CD4-positive, alpha-beta T cell (primary cell): ENCODE measurements around the gene TEKT3. TPM values are rescaled to one million over a fixed set of nuclear protein-coding genes. Genes with fewer than 3 reads are reported as not detected.

Source experiments
- ATAC-seq: fragments of 200-7000 bp; cut with Tn5 transposase; one replicate; pipeline ENCODE4 v1.10.0; 2022; ENCODE audit warnings: mild to moderate bottlenecking; ENCODE audit not compliant: poor library complexity
- CTCF ChIA-PET: fragments of 350-600 bp; sonication (Branson Sonifier 250); formaldehyde crosslinking; loops from one replicate; lab custom pipeline; 2021; ENCODE audit warnings: antibody characterized with exemption, inconsistent platforms; lab: Charles Lee
- POLR2A ChIA-PET: fragments of 350-600 bp; sonication (Branson Sonifier 250); formaldehyde crosslinking; loops from one replicate; lab custom pipeline; 2021; ENCODE audit warnings: antibody characterized with exemption, inconsistent platforms; lab: Charles Lee
- DNase-seq, 14 experiments: peaks; one replicate each; pipeline ENCODE4 v3.0.0-alpha.2; 2013 to 2020; ENCODE audit warnings: mixed read lengths in 2 of 14
- H3K27ac ChIP-seq, 2 donors: one replicate each; pipeline versions ENCODE4 v1.5.1 to v1.7.0; 2013; ENCODE audit warnings: low read length in 2 of 2, low read depth in 1 of 2, mild to moderate bottlenecking in 1 of 2
- H3K27me3 ChIP-seq, 2 experiments: 1 replicate in 1 of 2; 2 replicates in 1 of 2; pipeline versions ENCODE4 v1.6.1 to v1.7.0; 2013; ENCODE audit warnings: low read length in 2 of 2, control low read depth in 1 of 2, mild to moderate bottlenecking in 1 of 2, moderate library complexity in 1 of 2; ENCODE audit not compliant: insufficient read depth in 2 of 2, control insufficient read depth in 1 of 2
- H3K36me3 ChIP-seq: one replicate; pipeline ENCODE4 v1.6.1; 2013; ENCODE audit warnings: low read length, control low read depth; ENCODE audit not compliant: insufficient read depth
- H3K4me1 ChIP-seq: one replicate; pipeline ENCODE4 v1.6.1; 2013; ENCODE audit warnings: low read length, control low read depth; ENCODE audit not compliant: insufficient read depth
- H3K4me3 ChIP-seq: one replicate; pipeline ENCODE4 v1.5.1; 2013; ENCODE audit warnings: mild to moderate bottlenecking, low read length, moderate library complexity
- H3K9me3 ChIP-seq, 2 experiments: 1 replicate in 1 of 2; 2 replicates in 1 of 2; pipeline versions ENCODE4 v1.6.1 to v1.7.0; 2013; ENCODE audit warnings: low read length in 2 of 2, mild to moderate bottlenecking in 2 of 2, control low read depth in 1 of 2, moderate library complexity in 1 of 2; ENCODE audit not compliant: control insufficient read depth in 1 of 2, insufficient read depth in 1 of 2
- H3K27ac Mint-ChIP-seq: one replicate; pipeline ENCODE4 v1.8.0; 2020; ENCODE audit warnings: mixed read lengths
- H3K27me3 Mint-ChIP-seq: one replicate; pipeline ENCODE4 v1.8.0; 2021; ENCODE audit warnings: mixed read lengths
- H3K36me3 Mint-ChIP-seq: one replicate; pipeline ENCODE4 v1.8.0; 2021; ENCODE audit warnings: low read depth, mixed read lengths
- H3K4me1 Mint-ChIP-seq: one replicate; pipeline ENCODE4 v1.8.0; 2021; ENCODE audit warnings: low read depth, mixed read lengths
- H3K4me3 Mint-ChIP-seq: one replicate; pipeline ENCODE4 v1.8.0; 2020; ENCODE audit warnings: mild to moderate bottlenecking, mixed read lengths
- H3K9me3 Mint-ChIP-seq: one replicate; pipeline ENCODE4 v1.8.0; 2020; ENCODE audit warnings: mixed read lengths
- intact Hi-C, 2 experiments: fragments of 100-400 bp; cut with DNase I in 1 of 2; cut with micrococcal nuclease in 1 of 2; formaldehyde crosslinking; loops; one replicate each; pipeline versions ENCODE4 v1.15.1 to v1.9.0; 2023 to 2025; cut with DNase I, micrococcal nuclease
- total RNA-seq, 174 experiments: library from RNA in 2 of 174; stranded (reverse) in 2 of 174; gene quantifications; one replicate each; pipeline ENCODE4 v1.2.3 and lab custom pipeline; 2021 to 2026
- TF ChIP-seq, protein P1 (sequence below): fragments of 200-600 bp; IDR thresholded peaks from one replicate; pipeline ENCODE4 v1.8.0; 2022; ENCODE audit warnings: antibody characterized with exemption, mild to moderate bottlenecking

Gene TEKT3
- total RNA-seq, 2 experiments from 2014 or later: not detected

DNA sequence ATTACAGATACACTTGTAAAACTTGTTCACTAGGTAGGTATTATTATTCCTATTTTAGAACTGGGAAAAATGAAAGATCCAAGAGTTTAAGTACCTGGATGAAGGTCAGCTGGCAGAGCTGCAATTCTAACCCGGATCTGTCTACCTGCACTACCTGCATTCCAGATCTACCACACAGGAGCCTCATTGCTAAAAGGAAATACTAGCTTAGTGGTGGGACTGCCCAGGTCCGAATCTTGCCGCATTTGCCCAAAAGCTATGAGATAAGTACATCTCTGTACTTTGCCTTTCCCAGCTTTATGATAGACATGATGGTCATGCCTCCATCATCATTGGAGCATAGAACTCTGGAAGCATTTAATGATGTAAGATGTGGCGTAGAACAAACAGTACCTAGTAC is 36.8 kb upstream of the TEKT3 start:
- H3K9me3 Mint-ChIP-seq: no peaks in the 10 kb centered on the region
- Histone ChIP-seq H3K4me3 (no peak overlapping the region), H3K27ac (no peak overlapping the region), H3K36me3 (no peaks in the 10 kb centered on the region), H3K4me1 (no peaks in the 10 kb centered on the region), H3K27me3 (peaks cover 2 to 3% of the 10 kb centered on the region in 2 experiments), H3K9me3 (no peaks in the 10 kb centered on the region)
- no peaks in the 10 kb centered on the region for H3K36me3 Mint-ChIP-seq
- ChIA-PET POLR2A (no interaction called here), CTCF (no interaction called here)
- ATAC-seq (no peak), DNase-seq (no peak)
- H3K4me1 Mint-ChIP-seq: no peaks in the 10 kb centered on the region
- peaks cover 42% of the 10 kb centered on the region for H3K27me3 Mint-ChIP-seq
- TF ChIP-seq, protein P1, sequence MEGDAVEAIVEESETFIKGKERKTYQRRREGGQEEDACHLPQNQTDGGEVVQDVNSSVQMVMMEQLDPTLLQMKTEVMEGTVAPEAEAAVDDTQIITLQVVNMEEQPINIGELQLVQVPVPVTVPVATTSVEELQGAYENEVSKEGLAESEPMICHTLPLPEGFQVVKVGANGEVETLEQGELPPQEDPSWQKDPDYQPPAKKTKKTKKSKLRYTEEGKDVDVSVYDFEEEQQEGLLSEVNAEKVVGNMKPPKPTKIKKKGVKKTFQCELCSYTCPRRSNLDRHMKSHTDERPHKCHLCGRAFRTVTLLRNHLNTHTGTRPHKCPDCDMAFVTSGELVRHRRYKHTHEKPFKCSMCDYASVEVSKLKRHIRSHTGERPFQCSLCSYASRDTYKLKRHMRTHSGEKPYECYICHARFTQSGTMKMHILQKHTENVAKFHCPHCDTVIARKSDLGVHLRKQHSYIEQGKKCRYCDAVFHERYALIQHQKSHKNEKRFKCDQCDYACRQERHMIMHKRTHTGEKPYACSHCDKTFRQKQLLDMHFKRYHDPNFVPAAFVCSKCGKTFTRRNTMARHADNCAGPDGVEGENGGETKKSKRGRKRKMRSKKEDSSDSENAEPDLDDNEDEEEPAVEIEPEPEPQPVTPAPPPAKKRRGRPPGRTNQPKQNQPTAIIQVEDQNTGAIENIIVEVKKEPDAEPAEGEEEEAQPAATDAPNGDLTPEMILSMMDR: no peak
- intact Hi-C loops: no loop called here
- H3K27ac Mint-ChIP-seq: no peak overlapping the region
- no peak overlapping the region for H3K4me3 Mint-ChIP-seq

DNA sequence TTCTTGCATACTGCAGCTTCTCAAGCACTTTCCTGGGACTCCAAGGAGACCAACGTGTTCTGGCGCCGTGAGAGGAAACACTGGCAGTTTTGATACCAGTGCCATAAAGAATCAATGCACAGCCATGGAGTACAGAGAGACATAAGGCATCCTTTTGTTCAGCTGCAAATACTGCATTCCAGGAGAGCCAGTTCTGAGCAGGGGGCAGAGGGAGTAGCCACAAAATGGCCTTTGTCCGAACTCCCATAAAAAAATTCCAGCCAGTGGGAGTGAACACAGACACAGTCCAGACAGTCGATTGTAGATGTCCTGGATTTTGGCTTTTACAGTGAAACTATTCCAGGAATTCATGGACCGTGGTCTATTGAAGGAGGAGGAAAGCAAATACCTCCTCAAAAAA is 36.2 kb upstream of the TEKT3 start:
- Mint-ChIP-seq H3K9me3 (no peaks in the 10 kb centered on the region), H3K27ac (no peak overlapping the region), H3K36me3 (no peaks in the 10 kb centered on the region), H3K4me1 (no peaks in the 10 kb centered on the region), H3K4me3 (no peak overlapping the region), H3K27me3 (peaks cover 43% of the 10 kb centered on the region)
- no peaks in the 10 kb centered on the region for H3K36me3 ChIP-seq
- TF ChIP-seq, protein P1: no peak
- peaks cover 0 to 3% of the 10 kb centered on the region in 2 experiments for H3K27me3 ChIP-seq
- ATAC-seq (no peak), DNase-seq (no peak)
- POLR2A ChIA-PET: no interaction called here
- CTCF ChIA-PET: no interaction called here
- no peak overlapping the region for H3K27ac ChIP-seq
- H3K9me3 ChIP-seq: no peaks in the 10 kb centered on the region
- no peaks in the 10 kb centered on the region for H3K4me1 ChIP-seq
- no peak overlapping the region for H3K4me3 ChIP-seq
- intact Hi-C loops: no loop called here

DNA sequence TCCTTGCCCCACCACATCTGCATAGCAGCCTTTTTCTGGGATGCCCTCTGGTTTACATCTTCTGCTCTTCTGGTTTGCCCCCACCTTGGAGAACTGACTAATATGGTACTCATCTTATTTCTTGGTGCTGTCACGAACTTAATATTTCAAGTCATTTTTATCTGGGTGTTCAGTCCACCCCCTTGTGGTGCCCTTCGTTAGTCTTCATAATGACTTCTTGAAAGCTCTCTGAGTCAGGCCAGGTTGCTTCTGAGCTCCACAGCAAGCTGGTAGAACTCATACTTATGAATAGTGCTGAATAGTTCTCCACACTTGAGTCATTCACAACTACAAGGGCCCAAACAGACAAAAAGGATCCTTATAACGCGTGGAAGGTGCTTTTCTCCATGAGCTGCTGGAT is 35.8 kb upstream of the TEKT3 start:
- intact Hi-C loops: no loop called here
- Mint-ChIP-seq H3K27ac (no peak overlapping the region), H3K36me3 (no peaks in the 10 kb centered on the region), H3K9me3 (no peaks in the 10 kb centered on the region), H3K4me3 (no peak overlapping the region), H3K4me1 (no peaks in the 10 kb centered on the region), H3K27me3 (peaks cover 39% of the 10 kb centered on the region)
- TF ChIP-seq, protein P1: no peak
- Histone ChIP-seq H3K27me3 (peaks cover 0 to 3% of the 10 kb centered on the region in 2 experiments), H3K4me1 (no peaks in the 10 kb centered on the region), H3K9me3 (no peaks in the 10 kb centered on the region), H3K27ac (no peak overlapping the region), H3K4me3 (no peak overlapping the region), H3K36me3 (no peaks in the 10 kb centered on the region)
- ChIA-PET POLR2A (no interaction called here), CTCF (interaction anchor here (0.5 kb wide), 1 partner anchor 544 kb away, joined by 4 read pairs; no protein-coding TSS in a partner anchor)
- ATAC-seq (no peak), DNase-seq (no peak)
